Hematopoietic multipotent progenitor cell treated with erythropoietin and hydrocortisone succinate and interleukin-3 and kit ligand, for 17 days (in vitro differentiated cells): ENCODE data around the gene OSBPL9.
"Not testable (repeated sequence)": the region's sequence is repeated elsewhere in the genome, so short reads cannot be mapped to it uniquely, and the experiment has no call there.

Source experiments
- DNase-seq: peaks from one replicate; pipeline ENCODE4 v3.0.0-alpha.2; 2015; ENCODE audit warnings: low spot score

OSBPL9 gene

GRCh38 chr1:51788938-51789337 is 172.0 kb downstream of the OSBPL9 start:
- DNase-seq: no peak

- DNase-seq: no peak
Observed at GRCh38 chr1:51789342-51789741, 172.4 kb downstream of the OSBPL9 start.

DNA sequence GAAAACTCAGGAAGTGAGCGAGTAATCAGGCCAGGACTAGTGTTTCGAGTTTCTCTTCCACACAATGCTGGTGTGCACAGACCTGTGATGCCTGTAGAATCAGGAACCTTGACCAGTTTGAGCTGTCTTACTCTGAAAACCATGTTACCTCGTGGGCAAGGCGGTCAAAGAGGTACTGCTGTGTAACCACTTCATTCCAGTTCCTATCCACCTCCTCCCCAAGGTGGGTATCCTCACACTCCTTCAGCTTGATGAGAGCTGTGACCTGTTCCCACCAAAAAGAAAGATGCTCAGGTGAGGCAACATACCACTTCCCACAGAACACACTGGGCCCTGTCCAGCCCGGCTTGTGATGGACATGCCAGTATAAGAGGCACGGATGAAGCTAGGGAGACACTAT is 173.5 kb downstream of the OSBPL9 start:
- DNase-seq: no peak

GRCh38 chr1:51791888-51792287 is 175.0 kb downstream of the OSBPL9 start:
- DNase-seq: no peak

DNA sequence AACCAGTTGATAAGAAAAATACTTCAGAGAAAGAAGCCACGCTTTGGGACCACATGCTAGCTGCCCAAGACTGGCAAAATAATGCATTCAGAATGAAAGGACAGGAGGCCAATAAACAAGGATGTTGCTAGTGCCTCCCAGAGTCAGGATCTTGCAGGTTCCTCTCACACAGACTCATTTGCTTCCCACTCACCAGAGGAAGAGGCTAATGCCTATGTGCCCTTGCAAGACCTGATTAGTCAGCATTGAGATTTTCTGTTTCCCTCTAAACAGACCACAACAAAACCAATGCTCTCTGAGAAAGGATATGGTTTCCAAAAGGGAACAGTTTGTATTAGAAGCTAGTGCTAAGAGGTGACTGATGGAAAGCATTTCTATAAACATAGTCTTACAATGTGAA is 176.0 kb downstream of the OSBPL9 start:
- no peak for DNase-seq

DNA sequence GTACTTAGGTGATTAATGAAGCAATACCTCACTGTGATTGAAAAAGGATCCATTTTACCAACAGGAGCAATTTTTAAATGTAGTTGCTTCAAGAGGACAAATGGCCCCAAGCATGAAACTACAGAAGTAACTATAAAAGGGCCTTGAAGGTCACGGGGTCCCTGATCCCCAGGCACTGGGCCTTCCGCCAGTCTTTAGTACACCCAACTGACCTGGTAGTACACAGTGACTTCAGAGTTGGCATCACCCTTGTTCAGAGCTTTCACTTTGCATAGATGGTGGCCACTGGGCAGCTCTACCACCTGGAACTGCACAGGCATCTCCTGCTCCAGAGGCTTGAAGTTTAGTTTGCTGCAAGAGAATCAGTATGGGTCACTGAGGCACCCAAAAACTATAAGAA is 177.4 kb downstream of the OSBPL9 start:
- DNase-seq: no peak

- no peak for DNase-seq
Observed at GRCh38 chr1:51794868-51795267, 178.0 kb downstream of the OSBPL9 start.

DNA sequence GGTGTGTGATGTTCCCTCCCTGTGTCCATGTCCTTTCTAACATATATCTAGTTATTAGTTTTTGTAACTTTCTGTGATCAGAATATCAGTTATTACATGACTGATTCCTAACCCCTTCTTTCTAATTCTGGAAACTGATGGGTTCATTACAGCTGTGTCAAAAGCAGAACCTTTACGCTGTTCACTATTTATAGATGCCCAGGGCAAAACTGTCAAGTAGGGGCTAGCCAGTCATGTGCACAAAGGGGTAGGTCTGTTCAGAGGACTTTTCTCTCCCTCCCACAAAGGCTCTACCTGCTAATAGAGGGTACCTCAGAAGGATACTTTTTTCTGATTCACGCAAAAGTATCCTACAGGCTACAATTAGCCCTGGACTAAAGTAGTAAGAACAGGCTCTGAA is 182.5 kb downstream of the OSBPL9 start:
- no peak for DNase-seq

GRCh38 chr1:51814513-51814912 is 197.6 kb downstream of the OSBPL9 start:
- no peak for DNase-seq

DNA sequence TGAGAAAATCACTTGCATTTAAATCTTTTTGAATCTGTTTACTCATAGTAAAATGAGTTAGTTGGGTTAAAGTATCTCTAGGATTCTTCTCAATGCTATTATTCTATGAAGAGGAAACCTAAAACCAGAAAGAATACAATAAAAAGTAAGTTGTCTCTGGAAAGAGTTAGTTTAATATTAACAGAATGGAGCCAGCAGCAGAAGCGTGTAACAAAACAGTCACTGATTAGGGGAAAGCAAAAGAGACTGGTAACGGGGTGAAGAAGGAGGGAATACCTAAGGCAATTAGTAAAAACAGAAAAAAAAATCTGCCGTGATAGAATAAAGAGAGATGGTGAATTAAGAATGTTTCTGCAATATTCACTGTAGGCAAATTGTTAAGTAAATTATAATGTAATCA is 201.6 kb downstream of the OSBPL9 start:
- DNase-seq: no peak

GRCh38 chr1:51819021-51819420 is 202.1 kb downstream of the OSBPL9 start:
- not testable (repeated sequence) for DNase-seq

DNA sequence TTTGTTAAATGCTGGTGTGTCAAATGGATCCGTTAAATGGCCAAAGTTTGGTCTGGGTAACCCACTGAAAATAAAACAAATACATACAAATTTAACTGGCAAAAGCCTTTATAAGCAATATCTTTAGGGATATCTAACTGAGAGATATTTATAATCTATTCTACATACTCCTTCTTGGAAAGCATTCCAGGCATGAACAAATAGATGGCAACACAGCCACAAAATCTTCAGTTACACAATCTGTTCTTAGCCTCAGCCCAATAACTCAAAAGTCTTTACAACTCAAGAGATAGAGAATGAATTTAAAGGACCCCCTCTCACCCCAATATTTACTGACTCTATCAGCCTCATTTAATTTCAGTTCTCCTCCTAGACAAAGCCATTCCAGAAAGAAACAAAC is 202.9 kb downstream of the OSBPL9 start:
- no peak for DNase-seq

GRCh38 chr1:51829058-51829457 is 212.2 kb downstream of the OSBPL9 start:
- DNase-seq: no peak

GRCh38 chr1:51833700-51834099 is 216.8 kb downstream of the OSBPL9 start:
- DNase-seq: no peak

DNA sequence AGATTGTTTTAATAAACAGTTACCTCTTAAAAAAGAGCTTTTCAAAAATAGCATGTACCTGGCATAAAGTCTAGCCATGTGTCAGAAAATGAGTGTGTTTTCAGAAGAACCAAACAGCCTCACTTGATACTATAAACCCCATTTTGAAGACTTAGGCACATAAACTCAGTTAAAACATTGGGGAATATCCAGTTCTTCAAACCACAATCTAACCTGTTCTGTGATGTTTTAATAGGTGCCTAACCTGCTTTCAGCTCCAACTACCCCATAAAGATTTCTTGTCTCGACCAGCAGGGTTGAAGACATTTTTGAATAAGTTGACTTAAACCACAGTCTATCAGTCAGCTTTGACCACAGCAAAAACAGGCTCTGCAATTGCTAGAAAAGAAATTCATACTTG is 220.4 kb downstream of the OSBPL9 start:
- no peak for DNase-seq
